ENCODE results near the gene NKX1-1.
"Not testable (repeated sequence)": the region's sequence is repeated elsewhere in the genome, so short reads cannot be mapped to it uniquely, and the experiment has no call there.

The NKX1-1 gene

DNA sequence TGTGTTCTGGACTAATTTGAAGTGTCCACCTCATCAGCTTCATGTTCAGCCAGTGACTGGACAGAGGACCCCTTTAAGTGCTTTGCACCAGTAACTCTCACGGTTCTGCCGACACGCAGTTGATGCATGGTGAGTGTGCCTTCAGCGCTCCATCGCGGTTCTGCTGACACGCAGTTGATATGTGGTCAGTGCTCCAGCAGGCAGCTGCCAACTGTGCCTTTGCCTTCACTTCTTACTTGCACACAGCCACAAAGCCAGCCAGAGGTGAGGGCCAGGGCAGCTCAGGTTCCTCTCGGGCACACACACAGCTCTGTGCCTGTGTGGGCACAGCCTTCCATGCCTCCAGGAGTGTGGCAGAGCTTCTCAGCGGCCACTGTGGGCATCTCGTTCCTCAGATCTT, 12.4 kb downstream of the NKX1-1 start:
- DNase-seq (ENCODE audit: low read depth in 2 of 3, low spot score in 2 of 3): no peak

DNA sequence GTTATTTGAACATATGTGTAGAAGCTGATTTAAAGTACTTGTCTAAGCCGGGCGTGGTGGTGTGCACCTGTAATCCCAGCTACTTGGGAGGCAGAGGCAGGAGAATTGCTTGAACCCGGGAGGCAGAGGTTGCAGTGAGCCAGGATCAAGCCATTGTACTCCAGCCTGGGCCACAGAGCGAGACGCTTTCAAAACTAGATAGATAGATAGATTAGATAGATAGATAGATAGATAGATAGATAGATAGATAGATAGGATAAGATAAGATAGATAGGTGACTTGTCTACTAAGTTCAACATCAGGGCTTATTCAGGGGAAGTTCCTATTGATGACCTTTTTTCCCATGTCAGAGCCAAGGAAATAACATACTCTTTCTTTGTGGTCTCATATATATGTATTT, 12.9 kb downstream of the NKX1-1 start:
- DNase-seq (ENCODE audit: low read depth in 2 of 3, low spot score in 2 of 3): not testable (repeated sequence)

DNA sequence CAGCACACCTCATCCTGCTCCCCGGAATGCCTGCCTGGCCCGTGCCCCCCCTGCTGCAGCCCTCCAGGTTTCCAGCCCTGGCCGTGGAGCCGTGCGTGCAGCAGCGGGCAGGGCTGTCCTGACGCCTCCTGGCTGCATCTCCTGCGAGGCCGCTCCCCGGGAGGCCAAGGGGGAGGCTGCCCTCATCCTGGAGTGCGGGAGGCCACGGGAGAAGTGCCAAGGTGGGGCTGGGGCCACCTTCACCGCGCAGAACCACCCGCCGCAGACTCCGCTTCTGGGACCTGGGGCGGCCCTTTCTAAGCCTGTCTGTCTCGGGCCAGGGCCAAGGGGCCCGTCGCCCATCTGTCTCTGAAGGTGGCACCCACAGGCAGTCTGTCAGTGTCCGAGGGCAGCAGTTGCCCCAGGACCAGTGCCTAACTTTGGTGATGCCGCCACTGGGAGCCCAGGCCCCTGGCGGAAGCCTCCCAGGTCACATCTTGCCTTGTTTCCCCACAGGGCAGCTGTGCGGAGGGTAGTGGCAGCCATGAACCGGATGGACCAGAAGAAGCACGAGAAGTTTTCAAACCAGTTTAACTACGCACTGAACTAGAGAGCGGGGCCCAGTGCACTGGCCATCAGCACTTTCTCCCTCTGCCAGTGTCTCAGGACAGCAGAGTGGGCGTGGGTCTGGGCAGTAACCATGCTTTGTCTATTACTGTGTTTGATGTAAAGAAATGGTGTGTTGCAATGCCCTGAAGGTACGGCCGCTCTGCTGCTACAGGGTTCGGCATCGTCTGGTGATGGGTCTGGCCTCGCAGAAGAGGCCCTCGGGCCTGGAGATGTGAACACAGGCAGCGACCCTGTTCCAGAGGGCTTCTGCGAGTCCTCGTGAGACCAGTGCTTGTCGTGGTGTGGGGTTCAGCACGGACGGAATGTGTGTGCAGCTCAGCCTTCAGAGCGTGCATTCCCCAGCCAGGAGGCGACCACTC, 20.6 kb downstream of the NKX1-1 start:
- DNase-seq (ENCODE audit: low read depth in 2 of 3, low spot score in 2 of 3): no peak

DNA sequence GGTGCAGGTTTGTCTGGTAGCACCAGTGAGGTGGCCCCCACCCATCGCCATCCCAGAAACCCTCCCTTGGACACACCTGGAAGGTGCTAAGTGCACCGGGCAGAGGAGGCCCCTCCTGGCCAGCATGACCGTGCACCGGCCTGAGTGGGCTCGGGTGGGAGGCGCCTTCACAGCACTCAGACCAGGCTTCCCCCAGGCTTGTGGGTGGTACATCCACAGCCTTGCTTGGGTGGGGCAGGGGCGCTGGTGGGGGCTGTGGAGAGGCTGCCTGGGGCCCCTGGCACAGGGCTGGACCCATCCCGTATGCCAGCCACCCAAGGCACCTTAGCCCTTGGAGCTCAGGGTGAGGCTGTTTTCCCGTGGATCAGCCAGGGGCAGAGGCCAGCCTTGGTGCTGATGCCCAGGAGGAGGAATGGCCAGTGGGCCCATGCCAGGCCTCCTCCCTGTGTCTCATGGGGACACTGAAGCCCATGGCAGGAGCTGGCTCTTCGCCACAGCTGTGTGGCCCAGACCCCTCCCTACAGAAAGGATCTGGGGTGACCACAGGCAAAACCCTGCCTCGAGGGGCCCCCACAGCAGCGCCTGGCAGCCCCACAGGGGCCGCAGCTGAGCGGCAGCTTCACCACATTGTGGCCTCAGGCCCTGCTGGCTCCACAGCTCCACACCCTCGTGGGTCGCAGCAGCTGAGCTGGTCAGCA, 21.4 kb downstream of the NKX1-1 start:
- DNase-seq (ENCODE audit: low read depth in 2 of 3, low spot score in 2 of 3): no peak

DNA sequence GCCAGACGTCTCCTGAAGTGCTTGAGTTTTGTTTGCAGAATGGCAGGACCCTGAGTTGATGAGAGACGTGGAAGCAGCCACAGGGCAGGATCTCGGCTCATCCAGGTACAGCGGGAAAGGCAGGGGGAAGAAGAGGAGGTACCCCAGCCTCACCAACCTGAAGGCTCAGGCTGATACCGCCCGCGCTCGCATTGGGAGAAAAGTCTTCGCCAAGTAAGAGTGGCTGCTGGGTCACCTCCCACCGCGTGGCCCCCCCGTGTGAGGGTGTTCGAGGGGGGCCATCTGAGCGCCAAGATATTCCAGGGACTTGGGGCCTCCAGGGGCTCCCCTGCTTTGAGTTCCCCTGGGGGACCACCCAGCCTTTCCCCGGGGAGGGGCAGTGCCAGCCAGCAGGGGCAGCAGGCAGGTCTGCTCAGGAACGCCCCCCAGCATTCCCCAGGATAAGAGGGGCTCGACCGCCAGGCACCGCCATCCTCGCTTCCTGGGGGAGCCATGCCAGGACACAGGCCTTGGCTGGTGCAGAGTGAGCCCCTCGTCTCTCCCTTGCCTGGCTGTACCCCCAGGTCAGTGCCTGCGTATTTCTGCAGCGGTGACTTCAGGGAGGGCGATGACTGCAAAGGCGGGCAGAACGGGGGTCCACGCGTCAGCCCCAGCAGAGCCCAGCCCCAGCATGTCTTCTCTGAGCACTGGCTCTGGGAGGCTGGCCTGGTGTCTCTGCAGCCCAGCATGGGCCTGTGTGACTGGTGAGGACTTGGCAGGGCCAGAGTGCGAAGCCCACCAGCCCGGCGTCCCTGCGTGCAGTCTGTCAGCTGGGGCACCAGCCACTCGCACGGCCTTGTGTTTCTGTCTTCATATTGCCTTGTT, 22.3 kb downstream of the NKX1-1 start:
- no peak for DNase-seq (ENCODE audit: low read depth in 2 of 3, low spot score in 2 of 3)

DNA sequence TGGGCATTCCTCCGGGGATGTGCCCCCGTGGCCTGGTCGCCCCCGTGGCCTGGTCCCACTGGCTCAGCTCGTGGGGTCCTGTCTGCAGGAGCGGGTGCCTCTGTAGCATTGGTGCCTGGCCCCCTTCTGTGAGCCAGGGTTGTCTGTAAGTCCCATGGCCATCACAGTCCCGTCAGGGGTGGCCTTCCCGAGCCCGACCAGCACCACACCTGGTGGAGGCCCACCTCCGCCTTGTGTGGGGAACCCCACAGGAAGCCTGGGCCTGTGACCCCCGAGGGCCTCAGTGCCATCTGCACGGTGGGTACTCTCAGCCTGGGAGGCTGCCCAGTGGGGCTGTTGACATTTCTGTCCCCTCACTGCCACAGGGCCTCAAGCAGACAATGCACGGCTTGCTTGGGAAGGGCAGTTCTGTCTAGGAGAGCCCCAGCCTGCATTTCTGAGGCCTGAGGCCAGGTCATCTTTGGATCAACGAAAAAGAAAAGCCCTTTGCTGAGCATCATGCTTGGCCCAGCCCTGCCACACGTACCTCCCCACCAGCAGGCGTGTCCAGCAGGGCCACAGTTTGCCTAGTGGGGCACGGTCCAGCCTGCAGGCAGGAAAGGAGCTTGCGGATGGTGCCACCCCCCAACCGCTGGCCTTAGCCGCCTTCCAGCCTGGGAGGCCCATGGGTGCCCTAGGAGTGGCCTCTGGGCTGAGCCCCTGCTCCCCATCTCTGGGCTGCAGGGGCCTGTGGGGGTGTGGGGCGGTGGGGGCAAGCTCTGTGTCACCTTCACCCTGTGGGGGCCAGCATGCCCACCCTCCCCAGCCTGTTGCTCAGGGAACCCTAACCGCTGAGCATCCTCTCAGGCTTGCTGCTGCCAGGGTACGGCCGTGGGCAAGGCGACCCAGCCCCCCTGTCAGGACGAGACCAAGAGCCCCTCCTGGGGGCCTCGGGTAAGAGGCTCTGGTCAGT, 23.2 kb downstream of the NKX1-1 start:
- DNase-seq (ENCODE audit: low read depth in 2 of 3, low spot score in 2 of 3): no peak

DNA sequence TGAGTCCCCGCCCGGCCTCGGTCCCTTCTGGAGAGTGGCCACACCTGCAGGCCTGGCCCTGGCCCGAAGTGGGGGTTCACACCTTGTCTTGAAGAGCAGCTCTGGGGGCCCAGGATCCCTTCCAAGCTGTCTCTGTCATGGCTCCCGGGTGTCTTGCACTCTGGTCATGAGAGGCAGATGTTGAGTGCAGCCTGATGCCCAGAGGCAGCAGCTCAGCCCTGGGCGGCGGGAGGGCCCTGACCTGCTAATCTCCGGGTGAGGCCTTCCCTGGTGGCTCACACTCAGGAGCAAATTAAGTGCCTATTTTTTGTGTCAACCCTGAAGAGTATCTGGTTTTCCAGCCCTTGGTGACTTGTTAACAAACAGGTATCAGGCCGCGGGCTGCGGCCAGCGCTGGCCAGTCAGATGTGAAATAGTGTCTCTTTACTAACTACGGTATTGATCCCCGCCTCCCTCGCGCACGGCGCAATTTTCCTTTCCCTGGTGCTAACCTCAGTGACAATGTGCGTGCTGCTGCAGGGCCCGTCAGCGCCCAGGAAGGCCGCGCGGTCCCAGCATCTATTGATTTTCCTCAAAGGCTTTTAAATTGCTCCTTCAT, 24.2 kb downstream of the NKX1-1 start:
- no peak for DNase-seq (ENCODE audit: low read depth in 2 of 3, low spot score in 2 of 3)

DNA sequence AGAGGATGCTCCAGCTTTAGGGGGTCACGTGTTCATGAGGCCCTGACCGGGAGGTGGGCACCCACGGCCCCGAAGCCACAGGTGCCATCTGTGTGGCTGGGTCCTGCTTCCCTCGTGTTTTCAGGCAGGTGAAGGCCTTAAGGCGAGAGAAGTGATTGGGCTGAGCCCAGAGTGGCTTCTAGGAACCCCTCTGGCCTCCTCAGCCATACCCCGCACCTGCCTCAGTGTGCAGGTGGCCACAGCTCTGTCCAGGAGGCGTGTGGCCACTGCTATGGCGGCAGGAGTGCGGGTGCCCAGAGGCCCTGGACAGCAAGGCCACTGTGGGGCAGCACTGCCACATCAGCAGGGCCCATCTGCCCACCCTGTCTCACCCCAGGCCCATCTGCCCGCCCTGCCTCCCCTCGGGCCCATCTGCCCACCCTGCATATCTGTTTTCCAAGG, 25.0 kb downstream of the NKX1-1 start:
- no peak for DNase-seq (ENCODE audit: low read depth in 2 of 3, low spot score in 2 of 3)

DNA sequence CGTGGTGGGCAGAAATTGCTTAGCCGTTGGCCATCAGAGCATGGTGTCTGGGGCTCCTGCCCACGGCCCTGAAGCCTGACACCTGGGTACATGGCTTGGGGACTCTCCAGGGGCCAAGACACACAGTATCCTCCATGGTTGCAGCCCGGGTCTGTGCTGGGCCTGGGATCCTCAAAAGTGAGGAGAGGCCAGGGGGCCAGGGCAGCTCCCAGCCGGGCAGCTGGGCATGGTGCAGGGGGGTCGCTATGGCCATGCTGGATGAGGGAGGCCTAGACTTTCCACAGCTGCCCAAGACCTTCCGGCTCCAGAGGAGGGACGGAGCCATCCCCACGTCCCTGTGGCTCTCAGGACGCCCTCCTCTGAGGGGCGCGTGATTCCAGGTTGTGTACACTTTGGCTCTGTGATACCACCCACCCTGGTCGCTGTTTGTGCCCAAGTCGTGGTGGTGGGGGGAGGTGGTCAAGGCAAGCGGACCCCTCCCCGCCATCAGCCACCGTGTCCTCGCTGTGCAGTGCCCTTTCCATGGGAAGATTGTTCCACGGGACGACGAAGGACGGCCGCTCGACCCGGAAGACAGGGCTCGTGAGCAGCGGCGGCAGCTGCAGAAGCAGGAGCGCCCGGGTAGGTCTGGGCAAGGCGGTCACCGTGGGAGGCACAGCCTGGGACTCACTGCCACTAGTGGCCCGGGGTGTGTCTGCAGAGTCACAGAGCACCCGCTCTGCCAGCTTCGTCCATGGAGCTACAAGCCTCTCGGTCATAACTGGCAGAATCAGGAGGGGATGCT, 25.7 kb downstream of the NKX1-1 start:
- DNase-seq (ENCODE audit: low read depth in 2 of 3, low spot score in 2 of 3): no peak

DNA sequence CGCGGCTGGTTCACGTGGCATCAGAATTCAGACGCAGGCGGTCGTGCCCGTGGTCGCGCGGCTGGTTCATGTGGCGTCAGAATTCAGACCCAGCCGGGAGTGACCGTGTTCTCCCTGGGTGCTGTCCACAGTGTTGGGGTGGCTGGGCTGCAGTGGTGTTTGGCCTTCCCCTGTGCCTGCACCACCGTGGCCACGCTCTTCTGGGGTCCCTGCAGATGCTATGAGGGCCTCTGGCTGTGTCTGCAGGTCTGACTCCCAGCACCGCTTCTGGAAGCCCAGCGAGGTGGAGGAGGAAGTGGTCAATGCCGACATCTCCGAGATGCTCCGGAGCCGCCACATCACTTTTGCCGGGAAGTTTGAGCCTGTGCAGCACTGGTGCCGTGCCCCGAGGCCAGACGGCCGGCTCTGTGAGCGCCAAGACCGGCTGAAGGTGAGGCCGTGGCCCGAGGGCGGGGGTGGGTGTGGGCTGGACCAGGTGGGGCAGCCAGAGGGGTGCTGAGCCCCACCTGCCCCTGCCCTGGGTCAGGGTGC, 26.4 kb downstream of the NKX1-1 start:
- no peak for DNase-seq (ENCODE audit: low read depth in 2 of 3, low spot score in 2 of 3)

DNA sequence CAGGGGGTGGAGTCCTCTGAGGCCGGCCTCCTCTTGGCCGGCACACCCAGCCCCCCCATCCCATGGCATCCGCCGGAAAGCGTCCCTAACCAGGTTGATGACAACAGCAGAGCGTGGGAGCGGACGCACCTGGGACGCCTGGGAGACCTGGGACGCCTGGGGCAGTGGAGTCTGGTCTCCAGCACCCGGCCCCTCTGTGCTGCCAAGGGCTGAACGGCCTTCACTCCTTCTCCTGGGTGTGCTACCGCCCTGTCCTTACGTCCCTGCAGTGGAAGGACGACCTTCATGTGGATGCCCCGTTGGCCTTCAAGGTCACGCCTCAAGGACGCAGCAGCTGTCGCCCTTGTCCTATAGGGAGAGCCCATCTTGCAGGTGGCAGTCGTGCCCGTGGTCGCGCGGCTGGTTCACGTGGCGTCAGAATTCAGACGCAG, 26.9 kb downstream of the NKX1-1 start:
- no peak for DNase-seq (ENCODE audit: low read depth in 2 of 3, low spot score in 2 of 3)

DNA sequence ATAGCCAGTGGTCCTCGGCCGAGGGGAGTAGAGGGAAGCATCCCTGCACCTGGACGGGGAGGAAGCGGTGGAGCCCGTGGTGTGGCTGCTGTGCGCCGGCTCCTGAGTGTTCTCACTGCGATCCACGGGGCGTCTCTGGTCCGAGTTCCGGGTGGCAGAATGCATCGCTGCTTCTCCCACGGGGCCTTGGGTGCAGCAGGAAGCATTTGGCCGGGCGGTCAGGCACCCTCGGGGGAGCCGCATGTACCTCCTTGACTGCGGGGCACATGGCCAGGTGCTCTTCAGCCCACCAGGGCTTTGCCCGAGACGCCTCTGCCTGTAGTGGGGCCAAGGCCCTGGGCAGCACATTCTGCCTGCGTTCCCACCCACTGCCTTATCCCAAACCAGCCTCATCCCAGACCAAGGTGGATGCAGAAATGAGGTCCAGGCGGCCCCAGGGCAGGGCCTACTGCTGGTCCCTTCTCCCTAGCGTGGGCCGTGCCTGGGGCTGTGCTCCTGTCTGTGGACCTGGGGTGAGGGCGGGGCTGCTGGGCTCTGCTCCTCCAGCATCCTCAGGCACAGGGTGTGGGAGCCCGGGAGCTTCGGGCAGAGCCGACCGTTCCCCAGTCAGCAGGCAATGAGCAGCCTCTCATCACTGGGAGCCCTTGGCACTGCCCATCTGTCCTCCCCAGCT, 27.5 kb downstream of the NKX1-1 start:
- no peak for DNase-seq (ENCODE audit: low read depth in 2 of 3, low spot score in 2 of 3)

DNA sequence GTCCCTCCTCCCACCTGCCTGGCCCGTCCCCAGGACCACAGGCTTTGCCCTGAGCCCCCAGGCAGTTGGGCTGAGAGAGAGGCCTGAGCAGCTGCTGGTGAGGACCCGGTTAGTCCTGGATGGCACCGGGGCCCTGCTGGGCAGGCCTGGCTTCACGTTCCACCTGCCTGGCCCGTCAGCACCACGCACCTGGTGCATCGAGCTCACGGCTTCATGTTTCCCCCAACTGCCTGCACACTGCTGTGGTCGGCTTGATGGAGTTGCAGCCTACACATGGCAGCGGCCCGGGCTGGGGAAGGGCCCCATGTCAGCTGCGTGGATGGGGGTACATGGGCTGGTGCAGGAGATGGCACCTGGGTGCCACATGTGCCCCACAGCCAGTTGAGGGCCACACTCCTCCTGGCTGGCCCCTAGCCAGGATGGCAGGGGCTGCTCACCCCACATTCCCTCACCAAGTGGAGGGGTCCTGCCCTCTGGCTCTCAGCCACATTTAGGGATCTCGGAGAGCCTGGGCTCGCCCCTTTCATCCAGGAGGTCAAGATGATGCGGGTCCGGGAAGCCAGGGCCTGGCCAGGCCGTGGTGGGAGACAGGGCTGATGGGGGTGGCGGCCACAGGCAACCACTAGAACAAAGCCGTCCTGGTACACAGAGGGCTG, 28.5 kb downstream of the NKX1-1 start:
- no peak for DNase-seq (ENCODE audit: low read depth in 2 of 3, low spot score in 2 of 3)

DNA sequence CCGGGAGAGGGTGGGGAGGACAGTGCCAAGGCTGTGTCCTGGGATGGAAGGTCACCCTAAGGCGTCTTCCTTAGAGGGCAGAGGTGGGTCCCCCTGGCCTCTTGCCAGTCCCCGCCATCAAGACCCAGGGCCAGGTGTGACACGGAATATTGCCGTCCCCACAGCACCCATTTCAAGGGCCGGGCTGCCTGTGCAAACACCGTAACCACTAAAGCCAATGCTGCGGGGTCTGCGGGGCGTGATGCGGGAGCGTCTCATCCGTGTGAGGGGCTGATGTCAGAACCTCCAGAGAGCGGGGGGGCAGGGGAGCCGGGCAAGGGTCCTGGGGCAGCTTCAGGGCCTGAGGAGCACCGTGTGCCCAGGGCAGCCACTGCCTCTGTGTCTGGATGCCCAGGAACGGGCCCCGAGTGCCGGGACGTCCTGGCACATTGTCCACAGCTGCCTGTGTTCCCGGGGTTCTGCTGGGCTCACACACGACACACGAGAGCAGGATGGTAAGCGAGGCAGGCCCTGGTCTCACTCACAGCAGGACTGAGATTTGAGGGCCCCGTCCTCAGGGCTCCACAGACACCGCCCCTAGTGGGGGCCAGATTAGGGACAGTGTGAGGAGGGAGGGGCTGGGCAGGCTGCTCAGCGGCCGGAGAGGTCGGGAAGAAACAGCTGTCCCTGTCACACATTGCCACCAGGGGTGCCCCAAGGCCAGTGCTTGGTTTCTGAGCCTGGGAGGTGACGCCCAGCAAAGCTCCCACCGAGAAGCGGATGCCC, 29.2 kb downstream of the NKX1-1 start:
- DNase-seq (ENCODE audit: low read depth in 2 of 3, low spot score in 2 of 3): no peak

DNA sequence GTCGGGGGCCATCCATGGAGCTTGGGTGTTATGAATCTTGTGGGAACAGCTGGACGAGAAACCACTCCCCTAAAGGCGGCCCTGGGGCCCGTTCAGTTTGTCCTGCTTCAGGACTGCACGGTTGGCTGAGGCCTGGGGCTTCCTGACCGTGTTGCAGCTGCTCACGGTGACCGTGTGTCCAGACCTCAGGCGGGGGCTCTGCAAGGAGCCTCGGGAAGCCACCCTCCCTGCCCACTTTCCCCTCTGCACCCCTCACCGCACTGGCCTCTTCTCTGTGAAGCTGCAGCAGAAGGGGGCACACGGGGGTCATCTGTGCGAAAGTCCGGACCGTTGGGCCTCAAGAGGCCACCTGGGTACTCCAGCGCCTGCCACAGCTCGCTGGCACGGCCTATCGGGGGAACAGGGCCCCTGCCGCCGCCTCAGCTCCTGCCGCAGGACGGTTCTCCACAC, 29.8 kb downstream of the NKX1-1 start:
- no peak for DNase-seq (ENCODE audit: low read depth in 2 of 3, low spot score in 2 of 3)

DNA sequence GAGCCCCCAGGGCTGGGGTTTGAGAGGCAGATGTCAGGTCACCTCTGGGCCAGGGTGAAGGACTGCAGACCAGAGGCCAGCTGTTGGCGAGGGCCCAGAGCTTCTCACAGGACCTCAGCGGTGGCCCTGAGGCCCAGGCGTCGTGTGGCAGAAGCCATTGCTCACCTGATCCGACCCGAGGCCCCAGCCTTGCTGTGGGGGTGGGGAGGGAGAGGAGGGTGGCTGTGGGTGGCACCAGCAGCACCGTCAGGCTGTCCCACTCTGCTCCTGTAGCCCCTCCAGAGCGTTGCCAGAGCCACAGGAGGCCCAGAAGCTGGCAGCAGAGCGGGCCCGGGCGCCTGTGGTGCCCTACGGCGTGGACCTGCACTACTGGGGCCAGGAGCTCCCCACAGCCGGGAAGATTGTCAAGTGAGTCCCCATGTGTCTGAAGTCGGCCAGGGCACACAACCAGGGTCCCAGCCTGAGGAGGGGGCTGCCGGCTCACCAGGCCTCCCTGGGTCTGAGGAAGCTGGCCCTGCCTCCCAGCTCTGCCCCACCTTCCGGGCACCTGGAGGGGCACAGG, 30.4 kb downstream of the NKX1-1 start:
- DNase-seq (ENCODE audit: low read depth in 2 of 3, low spot score in 2 of 3): no peak
